ENCODE results near the gene VCL.
"Not testable (repeated sequence)": the region's sequence is repeated elsewhere in the genome, so short reads cannot be mapped to it uniquely, and the experiment has no call there.

The VCL gene

DNA sequence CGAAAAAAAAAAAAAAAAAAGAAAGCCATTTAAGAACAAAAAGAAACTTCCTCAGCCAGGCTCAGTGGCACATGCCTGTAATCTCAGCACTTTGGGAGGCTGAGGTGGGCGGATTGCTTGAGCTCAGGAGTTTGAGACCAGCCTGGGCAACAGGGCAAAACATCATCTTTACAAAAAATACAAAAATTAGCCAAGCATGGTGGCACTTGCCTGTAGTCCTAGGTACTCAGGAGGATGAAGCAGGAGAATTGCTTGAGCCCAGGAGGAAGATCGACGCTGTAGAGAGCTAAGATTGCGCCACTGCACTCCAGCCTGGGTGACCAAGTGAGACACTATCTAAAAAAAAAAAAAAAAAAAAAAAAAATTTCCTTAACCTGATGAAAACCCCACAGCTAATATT is 140.7 kb downstream of the VCL start:
- DNase-seq (ENCODE audit: low read depth, low spot score): not testable (repeated sequence)

DNA sequence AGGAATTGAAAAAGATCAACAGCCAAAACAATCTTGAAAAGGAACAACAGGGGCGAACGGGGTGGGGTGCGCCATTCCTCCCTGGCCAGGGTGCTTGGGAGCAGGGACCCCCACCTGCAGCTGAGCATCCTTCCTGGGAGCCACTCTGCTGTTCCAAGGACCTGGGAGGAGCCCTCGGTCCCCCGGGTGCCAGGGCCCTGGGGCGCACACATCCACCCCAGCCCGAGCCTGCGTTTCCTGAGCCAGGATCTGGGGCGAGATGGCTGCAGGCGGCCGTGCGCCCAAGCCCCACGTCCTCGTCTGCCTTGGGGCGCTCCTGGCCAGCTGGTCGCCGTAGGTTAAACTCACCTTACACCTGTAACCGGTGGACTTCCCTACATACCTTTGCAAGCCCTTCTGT is 142.1 kb downstream of the VCL start:
- DNase-seq (ENCODE audit: low read depth, low spot score): no peak

More for the DNA sequence above, 140.7 kb downstream of the VCL start:
- not testable (repeated sequence) for H3K27ac ChIP-seq

GRCh38 chr10:74140553-74140952 is 142.6 kb downstream of the VCL start:
- no peak overlapping the region for H3K27ac ChIP-seq
- no peak for DNase-seq (ENCODE audit: low read depth, low spot score)

More for the DNA sequence above, 142.1 kb downstream of the VCL start:
- no peak overlapping the region for H3K27ac ChIP-seq

GRCh38 chr10:74145133-74145532 is 147.2 kb downstream of the VCL start:
- no peak for DNase-seq (ENCODE audit: low read depth, low spot score)
- no peak overlapping the region for H3K27ac ChIP-seq

GRCh38 chr10:74146980-74147379 is 149.1 kb downstream of the VCL start:
- not testable (repeated sequence) for DNase-seq (ENCODE audit: low read depth, low spot score); H3K27ac ChIP-seq

DNA sequence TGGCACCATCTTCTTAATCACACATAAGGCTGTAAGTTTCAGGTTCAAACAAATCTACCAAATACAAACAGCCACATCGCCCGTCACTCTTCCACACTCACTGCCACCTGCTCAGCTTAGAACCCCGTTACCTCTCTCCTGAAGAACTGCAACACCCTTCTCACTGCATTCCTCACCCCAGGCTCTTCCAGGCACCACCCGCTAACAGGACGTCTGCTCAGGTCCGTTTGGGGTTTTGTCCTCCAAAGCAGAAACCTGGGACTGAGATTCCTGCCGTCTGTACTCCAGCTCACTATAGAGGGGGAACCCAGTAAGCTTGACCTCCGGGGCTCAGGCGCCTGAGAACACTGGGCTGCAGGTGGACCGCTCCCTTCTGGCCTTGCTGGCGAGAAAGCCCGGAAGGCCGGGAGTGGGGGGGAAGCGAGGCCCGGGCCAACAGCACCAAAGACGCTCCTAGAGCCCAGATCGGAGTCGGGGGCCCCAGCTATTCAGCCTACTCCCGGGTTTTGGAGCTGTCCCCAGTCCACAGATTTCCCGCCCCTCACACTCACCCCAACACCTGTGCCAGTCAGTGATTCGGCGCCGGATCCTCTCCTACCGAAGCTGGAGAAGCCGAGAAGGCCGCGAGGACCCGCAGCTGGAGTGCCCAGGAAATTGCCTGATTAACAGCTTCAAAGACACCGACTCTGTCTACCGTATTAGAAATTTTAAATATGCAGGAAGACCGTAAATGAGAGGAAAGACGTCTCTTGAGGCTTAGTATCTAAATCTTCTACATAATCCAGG is 152.5 kb downstream of the VCL start, which contains the start of gene AP3M1:
Gene AP3M1, minus strand, starts transcription at position 625 of the 786 bp plus-strand sequence. CDS start 12,449 bp downstream, outside the sequence.
- H3K27ac ChIP-seq: peak within 1 kb of the TSS; percentile 90
- DNase-seq (ENCODE audit: low read depth, low spot score): peak; percentile 41

- peak within 1 kb of the TSS; percentile 90 for H3K27ac ChIP-seq
- DNase-seq (ENCODE audit: low read depth, low spot score): peak; percentile 80
Observed at GRCh38 chr10:74150990-74151878, 153.3 kb downstream of the VCL start, which contains the start of gene ADK. ADK (plus strand) TSS chr10:74151221; CDS start chr10:74151279, 58 bp downstream.

DNA sequence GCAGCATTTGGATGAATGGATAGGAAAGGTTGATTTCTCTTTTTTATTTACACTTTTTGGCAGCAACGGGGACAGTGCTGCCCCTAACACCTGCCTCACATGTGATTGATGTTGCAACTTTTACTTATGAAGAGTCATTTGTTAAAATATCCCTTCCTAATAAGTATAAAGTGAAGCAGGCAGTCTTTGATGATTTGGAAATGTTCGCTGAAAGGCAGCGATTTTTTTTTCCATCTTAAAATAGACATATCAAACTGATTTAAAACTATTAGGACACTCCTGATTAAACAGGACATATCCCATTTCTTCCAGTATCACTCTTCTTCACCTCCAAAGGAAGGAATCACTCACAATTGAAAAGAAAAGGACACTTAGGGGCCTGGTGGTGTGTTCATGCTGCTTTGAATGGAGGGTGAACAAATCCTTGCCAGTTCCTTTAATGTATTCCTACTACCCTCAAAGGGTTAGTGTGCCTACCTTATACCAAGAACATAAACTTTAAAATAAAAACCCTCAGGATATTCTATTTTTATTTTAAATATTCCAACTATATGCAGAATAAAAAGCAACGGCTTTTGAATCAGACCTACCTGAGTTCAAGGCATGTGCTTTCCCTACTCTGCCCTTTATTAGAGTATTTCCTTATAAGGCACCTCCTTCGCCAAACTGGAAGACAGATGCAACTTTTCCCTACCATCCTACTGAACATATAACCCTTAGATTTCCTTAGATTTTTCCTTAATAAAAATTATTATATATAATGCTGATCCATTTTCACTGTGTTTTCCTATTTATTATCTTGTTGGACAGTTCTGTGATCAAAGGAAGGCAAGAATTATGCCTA is 154.2 kb downstream of the VCL start:
- DNase-seq (ENCODE audit: low read depth, low spot score): no peak
- peak overlapping the region; percentile 90 for H3K27ac ChIP-seq

GRCh38 chr10:74153123-74153522 is 155.2 kb downstream of the VCL start:
- DNase-seq (ENCODE audit: low read depth, low spot score): no peak
- H3K27ac ChIP-seq: no peak overlapping the region

DNA sequence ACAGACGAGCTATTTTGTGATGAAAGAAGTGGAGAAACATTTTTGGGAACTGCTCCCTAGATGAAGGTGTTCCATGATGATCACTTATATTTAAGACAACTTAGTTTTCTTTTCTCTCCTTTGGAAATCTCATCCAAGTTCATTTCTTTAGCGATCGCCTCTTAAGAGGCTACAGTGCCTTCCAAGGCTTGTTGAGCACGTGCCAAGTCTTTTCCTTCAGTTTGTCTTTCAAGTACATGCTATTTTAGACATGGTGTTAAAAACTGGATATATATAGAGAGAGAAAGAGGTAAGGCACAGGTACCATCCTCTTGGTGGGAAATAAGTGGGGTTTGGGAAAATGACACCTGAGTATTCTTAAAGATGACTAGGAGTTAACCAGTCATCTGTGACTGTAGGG is 155.8 kb downstream of the VCL start:
- no peak overlapping the region for H3K27ac ChIP-seq
- no peak for DNase-seq (ENCODE audit: low read depth, low spot score)

GRCh38 chr10:74156919-74157289 is 159.0 kb downstream of the VCL start:
- no peak overlapping the region for H3K27ac ChIP-seq
- no peak for DNase-seq (ENCODE audit: low read depth, low spot score)

DNA sequence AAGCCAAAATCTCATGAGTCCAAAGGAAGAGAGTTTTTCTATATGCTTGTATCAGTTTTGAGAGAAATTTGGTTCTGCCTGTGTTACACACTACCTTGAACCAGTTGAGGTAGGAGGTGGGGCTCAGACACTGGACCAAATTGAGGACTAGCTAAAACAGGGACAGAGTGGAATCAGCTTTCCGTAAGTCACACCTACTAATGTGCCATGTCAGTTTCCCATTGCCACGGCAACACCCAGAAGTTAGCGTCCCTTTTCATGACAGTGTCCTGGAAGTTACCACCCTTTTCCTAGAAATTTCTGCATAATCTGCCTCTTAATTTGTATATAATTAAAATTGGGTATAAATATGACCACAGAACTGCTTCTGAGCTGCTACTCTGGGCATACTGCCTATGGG is 162.1 kb downstream of the VCL start:
- DNase-seq (ENCODE audit: low read depth, low spot score): no peak
- H3K27ac ChIP-seq: no peak overlapping the region

GRCh38 chr10:74163319-74164068 is 165.6 kb downstream of the VCL start:
- no peak for DNase-seq (ENCODE audit: low read depth, low spot score)
- no peak overlapping the region for H3K27ac ChIP-seq

DNA sequence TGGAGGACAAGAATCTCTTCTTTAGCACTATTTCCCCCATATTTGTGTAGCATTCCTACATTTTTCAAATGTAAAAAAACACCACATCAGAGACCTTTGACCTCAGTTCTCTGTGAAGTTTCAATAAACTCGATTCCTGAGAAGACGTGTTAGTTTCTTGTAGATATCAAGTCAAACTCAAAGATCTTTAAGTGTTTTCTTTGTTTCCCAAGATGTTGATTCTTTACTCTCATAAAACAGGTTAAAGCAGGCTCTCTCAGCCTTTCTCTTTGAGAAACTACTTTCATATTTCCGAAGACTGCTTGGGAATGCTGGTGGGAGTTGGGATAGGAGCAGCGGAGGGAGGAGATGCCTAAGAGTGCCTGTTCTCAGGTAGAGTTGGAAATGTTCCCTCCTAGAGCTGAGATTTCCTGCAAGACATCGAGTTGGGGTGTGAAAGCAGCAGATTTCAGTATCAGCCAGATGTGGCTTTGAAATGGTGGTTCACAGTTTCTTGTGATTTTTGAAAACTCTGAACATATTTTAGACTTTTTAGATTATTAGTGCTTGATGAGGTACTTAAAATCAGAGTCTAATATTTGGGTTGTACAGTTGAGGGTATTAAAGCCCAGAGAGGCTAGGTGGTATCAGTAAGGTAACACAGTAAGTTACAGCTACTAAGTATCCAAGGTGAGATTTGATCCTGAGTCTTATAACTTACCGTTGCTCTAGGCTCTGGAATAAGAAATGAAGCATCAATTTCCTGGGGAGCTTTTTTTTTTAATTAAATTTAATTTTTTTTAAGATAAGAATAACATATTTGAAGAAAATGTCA is 167.0 kb downstream of the VCL start:
- no peak for DNase-seq (ENCODE audit: low read depth, low spot score)
- no peak overlapping the region for H3K27ac ChIP-seq

DNA sequence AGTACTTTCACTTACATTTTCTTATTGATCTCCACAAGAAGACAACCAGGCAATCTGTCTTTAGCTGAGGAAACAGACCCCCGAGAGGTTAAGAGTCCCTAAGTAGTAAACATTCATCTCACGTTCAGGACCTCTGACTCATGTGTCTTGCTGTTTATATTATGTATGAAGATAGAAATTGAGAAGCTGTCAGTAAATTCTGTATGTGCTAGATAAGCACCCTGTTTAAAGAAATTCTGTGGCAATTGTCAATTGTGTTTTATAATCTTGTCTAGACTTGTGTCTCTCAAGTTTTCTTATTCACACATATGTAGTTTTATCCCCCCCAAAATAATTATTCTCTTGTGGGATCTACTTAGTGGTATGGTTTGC is 167.6 kb downstream of the VCL start:
- no peak overlapping the region for H3K27ac ChIP-seq
- no peak for DNase-seq (ENCODE audit: low read depth, low spot score)

DNA sequence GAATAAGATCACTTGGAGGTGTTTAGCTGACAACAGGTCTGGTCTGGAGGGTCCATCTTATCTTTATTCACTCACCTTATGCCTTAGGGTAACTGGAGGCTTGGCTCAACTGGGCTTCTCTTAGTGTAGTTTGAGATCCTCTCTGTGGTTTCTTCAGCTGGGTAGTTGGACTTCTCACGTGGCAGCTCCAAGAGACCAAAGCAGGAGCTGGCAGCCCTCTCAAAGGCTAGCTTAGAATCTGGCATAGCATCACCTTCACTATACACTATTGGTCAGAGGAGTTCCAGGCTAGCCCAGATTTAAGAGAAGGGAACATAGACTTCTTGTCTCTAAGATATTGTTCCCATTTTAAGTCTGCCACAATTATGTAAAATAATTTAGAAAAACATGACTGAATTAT is 169.5 kb downstream of the VCL start:
- DNase-seq (ENCODE audit: low read depth, low spot score): no peak
- H3K27ac ChIP-seq: no peak overlapping the region

All from epithelial cell of prostate (primary cell).